ENCODE measurements around the gene ARSI.

GRCh38 chr5:150328515-150328914 is 25.8 kb upstream of the ARSI start:
- TF ChIP-seq POLR2AphosphoS5 (IDR thresholded peaks at IDR 0.05) (no peak), CTCF (IDR thresholded peaks at IDR 0.05) (no peak)
